Measurements from ENCODE around the gene DRG2. TPM values are rescaled to one million over a fixed set of nuclear protein-coding genes. Genes with fewer than 3 reads are reported as not detected.

DRG2 gene
- total and polyA plus RNA-seq, 2 donors (not counting 1 experiment from before 2014, with no cell fraction given): 58.7 to 67.8 TPM

DNA sequence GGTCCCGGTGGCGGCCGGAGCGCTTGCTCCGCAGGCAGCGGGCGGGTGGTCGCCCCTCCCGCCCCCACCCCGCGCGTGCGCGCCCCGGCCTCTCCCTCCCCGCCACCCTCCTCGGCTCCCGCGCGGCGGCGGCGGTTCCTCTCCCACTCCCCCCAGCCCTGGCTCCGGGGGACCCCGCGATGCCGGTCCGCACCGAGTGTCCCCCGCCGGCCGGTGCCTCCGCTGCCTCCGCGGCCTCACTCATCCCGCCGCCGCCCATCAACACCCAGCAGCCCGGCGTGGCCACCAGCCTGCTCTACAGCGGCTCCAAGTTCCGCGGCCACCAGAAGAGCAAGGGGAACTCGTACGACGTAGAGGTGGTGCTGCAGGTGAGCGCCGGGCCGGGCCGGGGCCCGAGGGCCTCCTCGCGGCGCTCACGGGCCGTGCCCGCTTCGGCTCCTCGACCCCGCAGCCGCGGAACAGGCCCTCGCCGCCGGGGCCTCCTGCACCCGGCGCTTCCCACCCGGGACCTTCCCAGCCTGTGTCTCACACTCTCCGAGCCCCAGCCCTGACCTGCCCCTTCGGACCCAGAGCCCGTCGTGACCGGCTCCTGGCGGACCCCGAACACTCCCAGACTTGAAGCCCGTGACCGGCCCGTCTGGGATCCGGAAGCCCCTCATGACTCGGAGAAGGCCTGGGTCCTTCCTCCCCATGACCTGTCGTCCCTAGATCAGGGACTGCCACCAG lies 48.0 kb upstream of the DRG2 start:
- ATAC-seq (ENCODE audit: low read depth) (peak; percentile 51), DNase-seq (no peak)
- H3K4me3 ChIP-seq (ENCODE audit: control extremely low read depth in 1 of 5, extremely low read depth in 1 of 5, insufficient read depth in 1 of 5, low read depth in 2 of 5, low read length in 4 of 5): peak overlapping the region in 4 of 5 experiments; percentile 89 to 100 (median 97)
- peak overlapping the region; percentile 91 for H3K4me2 ChIP-seq (replicated peaks; ENCODE audit: low read depth, low read length, poor library complexity, severe bottlenecking)
- peak overlapping the region; percentile 92 for H3K27ac Mint-ChIP-seq
- no peaks in the 10 kb centered on the region for H3K27me3 ChIP-seq (replicated peaks in 1 of 4; ENCODE audit: control extremely low read depth in 1 of 4, control insufficient read depth in 3 of 4, insufficient read depth in 4 of 4, low read length in 3 of 4)
- H3K79me2 ChIP-seq (ENCODE audit: control insufficient read depth, insufficient read depth, low read length): peaks cover 84% of the 10 kb centered on the region
- peak overlapping the region; percentile 35 to 90 for H3K27ac ChIP-seq (ENCODE audit: low read length in 2 of 2)
- TF ChIP-seq, protein P1, sequence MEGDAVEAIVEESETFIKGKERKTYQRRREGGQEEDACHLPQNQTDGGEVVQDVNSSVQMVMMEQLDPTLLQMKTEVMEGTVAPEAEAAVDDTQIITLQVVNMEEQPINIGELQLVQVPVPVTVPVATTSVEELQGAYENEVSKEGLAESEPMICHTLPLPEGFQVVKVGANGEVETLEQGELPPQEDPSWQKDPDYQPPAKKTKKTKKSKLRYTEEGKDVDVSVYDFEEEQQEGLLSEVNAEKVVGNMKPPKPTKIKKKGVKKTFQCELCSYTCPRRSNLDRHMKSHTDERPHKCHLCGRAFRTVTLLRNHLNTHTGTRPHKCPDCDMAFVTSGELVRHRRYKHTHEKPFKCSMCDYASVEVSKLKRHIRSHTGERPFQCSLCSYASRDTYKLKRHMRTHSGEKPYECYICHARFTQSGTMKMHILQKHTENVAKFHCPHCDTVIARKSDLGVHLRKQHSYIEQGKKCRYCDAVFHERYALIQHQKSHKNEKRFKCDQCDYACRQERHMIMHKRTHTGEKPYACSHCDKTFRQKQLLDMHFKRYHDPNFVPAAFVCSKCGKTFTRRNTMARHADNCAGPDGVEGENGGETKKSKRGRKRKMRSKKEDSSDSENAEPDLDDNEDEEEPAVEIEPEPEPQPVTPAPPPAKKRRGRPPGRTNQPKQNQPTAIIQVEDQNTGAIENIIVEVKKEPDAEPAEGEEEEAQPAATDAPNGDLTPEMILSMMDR (IDR thresholded peaks at IDR 0.05): no peak
- H3K4me3 Mint-ChIP-seq: peak overlapping the region; percentile 93
- intact Hi-C loops (cut with micrococcal nuclease): loop anchor here (1.0 to 10.0 kb wide), 10 partner anchors 48 to 1935 kb away; partner anchors contain the start of genes AKAP10, COPS3, DRC3 and DRG2
- ChIA-PET CTCF (no interaction called here), POLR2A (interaction anchor here (0.9 kb wide), 1 partner anchor 289 kb away, joined by 3 read pairs; no protein-coding TSS in a partner anchor)
- peaks cover 34% of the 10 kb centered on the region for H4K20me1 ChIP-seq (ENCODE audit: control insufficient read depth, insufficient read depth, low read length, poor library complexity, severe bottlenecking)
- no peaks in the 10 kb centered on the region for H3K9me3 ChIP-seq (ENCODE audit: control extremely low read depth in 1 of 3, control insufficient read depth in 2 of 3, insufficient read depth in 1 of 3, low read length in 2 of 3)
- peak overlapping the region; percentile 83 for H2AFZ ChIP-seq (ENCODE audit: insufficient read depth, low read depth, low read length, poor library complexity, severe bottlenecking)
- H3K4me1 Mint-ChIP-seq: peaks cover 57% of the 10 kb centered on the region
- H3K4me1 ChIP-seq (ENCODE audit: control insufficient read depth in 2 of 2, insufficient read depth in 2 of 2, low read length in 2 of 2): peaks cover 24 to 32% of the 10 kb centered on the region in 2 donors
- H3K36me3 ChIP-seq (replicated peaks in 1 of 2; ENCODE audit: control extremely low read depth in 1 of 2, control insufficient read depth in 1 of 2, extremely low read depth in 1 of 2, insufficient read depth in 2 of 2, low read length in 1 of 2): no peaks in the 10 kb centered on the region
- H3K9me3 Mint-ChIP-seq (ENCODE audit: insufficient read depth): no peaks in the 10 kb centered on the region
- H3K27me3 Mint-ChIP-seq: no peaks in the 10 kb centered on the region
- WGBS (ENCODE audit: insufficient coverage): under 1% methylated on average over 67 of the region's 81 CpGs
- peak overlapping the region; percentile 91 for H3K9ac ChIP-seq (ENCODE audit: low read length)

DNA sequence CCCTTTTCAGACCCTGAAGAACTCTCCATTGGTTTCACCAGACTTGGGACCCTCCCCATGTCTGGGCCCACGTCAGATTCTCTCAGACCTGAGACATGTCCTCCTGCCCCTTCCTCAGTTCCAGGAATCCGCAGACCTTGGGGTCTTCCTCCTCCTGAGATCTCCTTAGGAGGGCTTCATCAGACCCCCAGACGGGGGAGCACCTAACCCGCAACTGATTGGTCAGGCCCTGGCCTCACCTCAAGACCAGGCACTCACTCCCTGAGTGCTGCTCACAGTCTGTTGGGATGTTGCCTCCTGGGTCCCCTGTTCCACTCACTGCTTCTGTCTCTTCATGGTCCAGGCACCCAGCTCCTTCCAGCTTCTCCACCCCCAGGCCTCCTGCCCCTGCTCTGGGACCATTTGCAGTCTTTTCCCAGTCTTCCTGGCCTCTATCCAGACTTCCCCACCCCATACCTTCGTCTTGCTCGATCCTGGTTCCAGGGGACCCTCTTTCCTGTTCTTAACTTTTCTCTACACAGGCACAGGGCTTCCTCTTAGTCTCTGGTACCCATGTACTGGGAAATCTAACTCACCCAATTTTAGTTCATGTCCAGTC lies 47.4 kb upstream of the DRG2 start:
- WGBS (ENCODE audit: insufficient coverage): 50% methylated on average over 6 of the region's 6 CpGs
- no peaks in the 10 kb centered on the region for H3K36me3 ChIP-seq (replicated peaks in 1 of 2; ENCODE audit: control extremely low read depth in 1 of 2, control insufficient read depth in 1 of 2, extremely low read depth in 1 of 2, insufficient read depth in 2 of 2, low read length in 1 of 2)
- Mint-ChIP-seq H3K27me3 (no peaks in the 10 kb centered on the region), H3K4me3 (peak overlapping the region; percentile 89), H3K4me1 (peaks cover 55% of the 10 kb centered on the region), H3K27ac (peak overlapping the region; percentile 88), H3K9me3 (ENCODE audit: insufficient read depth) (no peaks in the 10 kb centered on the region)
- peak overlapping the region; percentile 91 for H3K4me2 ChIP-seq (replicated peaks; ENCODE audit: low read depth, low read length, poor library complexity, severe bottlenecking)
- no peaks in the 10 kb centered on the region for H3K27me3 ChIP-seq (replicated peaks in 1 of 4; ENCODE audit: control extremely low read depth in 1 of 4, control insufficient read depth in 3 of 4, insufficient read depth in 4 of 4, low read length in 3 of 4)
- ChIA-PET POLR2A (no interaction called here), CTCF (no interaction called here)
- peak overlapping the region; percentile 91 for H3K9ac ChIP-seq (ENCODE audit: low read length)
- H4K20me1 ChIP-seq (ENCODE audit: control insufficient read depth, insufficient read depth, low read length, poor library complexity, severe bottlenecking): peaks cover 36% of the 10 kb centered on the region
- peak overlapping the region in 4 of 5 experiments; percentile 89 to 100 (median 97) for H3K4me3 ChIP-seq (ENCODE audit: control extremely low read depth in 1 of 5, extremely low read depth in 1 of 5, insufficient read depth in 1 of 5, low read depth in 2 of 5, low read length in 4 of 5)
- H2AFZ ChIP-seq (ENCODE audit: insufficient read depth, low read depth, low read length, poor library complexity, severe bottlenecking): peak overlapping the region; percentile 83
- DNase-seq: no peak
- peaks cover 24 to 32% of the 10 kb centered on the region in 2 donors for H3K4me1 ChIP-seq (ENCODE audit: control insufficient read depth in 2 of 2, insufficient read depth in 2 of 2, low read length in 2 of 2)
- peaks cover 78% of the 10 kb centered on the region for H3K79me2 ChIP-seq (ENCODE audit: control insufficient read depth, insufficient read depth, low read length)
- ATAC-seq (ENCODE audit: low read depth): no peak
- H3K27ac ChIP-seq (ENCODE audit: low read length in 2 of 2): peak overlapping the region in 1 of 2 donors; percentile 90
- intact Hi-C loops (cut with micrococcal nuclease): no loop called here
- no peaks in the 10 kb centered on the region for H3K9me3 ChIP-seq (ENCODE audit: control extremely low read depth in 1 of 3, control insufficient read depth in 2 of 3, insufficient read depth in 1 of 3, low read length in 2 of 3)
- no peak for TF ChIP-seq EZH2 (IDR thresholded peaks at IDR 0.05; ENCODE audit: borderline replicate concordance, insufficient read depth, low read depth, low read length, poor library complexity, severe bottlenecking)
- TF ChIP-seq, protein P1 (IDR thresholded peaks at IDR 0.05): no peak

Data from B cell (primary cell).